Ishikawa (cell line): ENCODE data around the gene COQ2.

Source experiments
- CEBPB ChIP-seq: IDR thresholded peaks from 2 replicates; pipeline ENCODE4 v1.6.1; 2012
- CREB1 ChIP-seq: IDR thresholded peaks from 2 replicates; pipeline ENCODE4 v1.6.1; 2012; ENCODE audit warnings: low read depth
- EGR1 ChIP-seq: IDR thresholded peaks from 2 replicates; pipeline ENCODE4 v1.6.1; 2012
- EP300 ChIP-seq: IDR thresholded peaks from 2 replicates; pipeline ENCODE4 v1.6.1; 2012; ENCODE audit warnings: borderline replicate concordance
- FOXM1 ChIP-seq: IDR thresholded peaks from 2 replicates; pipeline ENCODE4 v1.6.1; 2012; ENCODE audit warnings: low read depth, borderline replicate concordance
- MAX ChIP-seq: IDR thresholded peaks from 2 replicates; pipeline ENCODE4 v1.6.1; 2012
- NFIC ChIP-seq: IDR thresholded peaks from 2 replicates; pipeline ENCODE4 v1.6.1; 2012
- RAD21 ChIP-seq: IDR thresholded peaks from 2 replicates; pipeline ENCODE4 v1.6.1; 2012; ENCODE audit warnings: low read depth
- TAF1 ChIP-seq: IDR thresholded peaks from 2 replicates; pipeline ENCODE4 v1.6.1; 2012; ENCODE audit warnings: low read depth, mild to moderate bottlenecking
- TCF12 ChIP-seq: IDR thresholded peaks from 2 replicates; pipeline ENCODE4 v1.6.1; 2012; ENCODE audit warnings: low read depth
- TEAD4 ChIP-seq: IDR thresholded peaks from 2 replicates; pipeline ENCODE4 v1.6.1; 2012
- USF1 ChIP-seq: IDR thresholded peaks from 2 replicates; pipeline ENCODE4 v1.6.1; 2012
- YY1 ChIP-seq: IDR thresholded peaks from 2 replicates; pipeline ENCODE4 v1.6.1; 2012; ENCODE audit warnings: low read depth
- ZBTB7A ChIP-seq: IDR thresholded peaks from 2 replicates; pipeline ENCODE4 v1.6.1; 2012; ENCODE audit warnings: low read depth
- TF ChIP-seq, protein P1 (sequence below): IDR thresholded peaks from 2 replicates; pipeline ENCODE4 v1.6.1; 2012; ENCODE audit warnings: low read depth, mild to moderate bottlenecking

COQ2 gene

GRCh38 chr4:83326546-83326945 is 41.9 kb upstream of the COQ2 start:
- no peak for TF ChIP-seq USF1
- no peak for TF ChIP-seq ZBTB7A
- TF ChIP-seq, protein P1, sequence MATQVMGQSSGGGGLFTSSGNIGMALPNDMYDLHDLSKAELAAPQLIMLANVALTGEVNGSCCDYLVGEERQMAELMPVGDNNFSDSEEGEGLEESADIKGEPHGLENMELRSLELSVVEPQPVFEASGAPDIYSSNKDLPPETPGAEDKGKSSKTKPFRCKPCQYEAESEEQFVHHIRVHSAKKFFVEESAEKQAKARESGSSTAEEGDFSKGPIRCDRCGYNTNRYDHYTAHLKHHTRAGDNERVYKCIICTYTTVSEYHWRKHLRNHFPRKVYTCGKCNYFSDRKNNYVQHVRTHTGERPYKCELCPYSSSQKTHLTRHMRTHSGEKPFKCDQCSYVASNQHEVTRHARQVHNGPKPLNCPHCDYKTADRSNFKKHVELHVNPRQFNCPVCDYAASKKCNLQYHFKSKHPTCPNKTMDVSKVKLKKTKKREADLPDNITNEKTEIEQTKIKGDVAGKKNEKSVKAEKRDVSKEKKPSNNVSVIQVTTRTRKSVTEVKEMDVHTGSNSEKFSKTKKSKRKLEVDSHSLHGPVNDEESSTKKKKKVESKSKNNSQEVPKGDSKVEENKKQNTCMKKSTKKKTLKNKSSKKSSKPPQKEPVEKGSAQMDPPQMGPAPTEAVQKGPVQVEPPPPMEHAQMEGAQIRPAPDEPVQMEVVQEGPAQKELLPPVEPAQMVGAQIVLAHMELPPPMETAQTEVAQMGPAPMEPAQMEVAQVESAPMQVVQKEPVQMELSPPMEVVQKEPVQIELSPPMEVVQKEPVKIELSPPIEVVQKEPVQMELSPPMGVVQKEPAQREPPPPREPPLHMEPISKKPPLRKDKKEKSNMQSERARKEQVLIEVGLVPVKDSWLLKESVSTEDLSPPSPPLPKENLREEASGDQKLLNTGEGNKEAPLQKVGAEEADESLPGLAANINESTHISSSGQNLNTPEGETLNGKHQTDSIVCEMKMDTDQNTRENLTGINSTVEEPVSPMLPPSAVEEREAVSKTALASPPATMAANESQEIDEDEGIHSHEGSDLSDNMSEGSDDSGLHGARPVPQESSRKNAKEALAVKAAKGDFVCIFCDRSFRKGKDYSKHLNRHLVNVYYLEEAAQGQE, result no peak
- TF ChIP-seq TEAD4, result no peak
- no peak for TF ChIP-seq FOXM1
- no peak for TF ChIP-seq EGR1

GRCh38 chr4:83323136-83323535 is 38.5 kb upstream of the COQ2 start:
- TF ChIP-seq YY1, result no peak
- no peak for TF ChIP-seq RAD21
- TF ChIP-seq USF1, result no peak
- no peak for TF ChIP-seq TCF12
- no peak for TF ChIP-seq EGR1
- no peak for TF ChIP-seq TEAD4
- TF ChIP-seq TAF1, result no peak
- no peak for TF ChIP-seq ZBTB7A
- TF ChIP-seq CREB1, result no peak
- TF ChIP-seq CEBPB, result no peak
- TF ChIP-seq, protein P1, result no peak
- TF ChIP-seq EP300, result no peak
- no peak for TF ChIP-seq MAX
- no peak for TF ChIP-seq NFIC
- TF ChIP-seq FOXM1, result no peak

GRCh38 chr4:83320548-83320947 is 36.0 kb upstream of the COQ2 start:
- TF ChIP-seq TCF12 (no peak), RAD21 (no peak), CREB1 (no peak), CEBPB (no peak), USF1 (no peak), NFIC (no peak), MAX (no peak), ZBTB7A (no peak), EGR1 (no peak), EP300 (no peak), YY1 (no peak), TEAD4 (no peak)

- no peak for TF ChIP-seq YY1
- TF ChIP-seq TCF12, result no peak
- TF ChIP-seq CREB1, result no peak
- TF ChIP-seq TEAD4, result no peak
- TF ChIP-seq EP300, result no peak
- TF ChIP-seq, protein P1, result no peak
- no peak for TF ChIP-seq NFIC
- no peak for TF ChIP-seq MAX
- TF ChIP-seq EGR1, result no peak
- no peak for TF ChIP-seq USF1
- TF ChIP-seq FOXM1, result no peak
- TF ChIP-seq RAD21, result no peak
- no peak for TF ChIP-seq TAF1
- TF ChIP-seq CEBPB, result no peak
Measured at GRCh38 chr4:83318666-83319065, 34.1 kb upstream of the COQ2 start.
